Subcutaneous abdominal adipose tissue (tissue), 5 donors: ENCODE measurements around the gene AJAP1.

ENCODE experiments used
- H3K27ac ChIP-seq: one replicate; pipeline ENCODE4 v1.7.0; 2013; ENCODE audit warnings: low read depth, mild to moderate bottlenecking, inconsistent platforms, low read length, moderate library complexity
- H3K27me3 ChIP-seq, 5 donors: one replicate each; pipeline ENCODE4 v1.7.0; 2013; ENCODE audit warnings: low read length in 5 of 5, inconsistent platforms in 1 of 5; ENCODE audit not compliant: control insufficient read depth in 5 of 5, insufficient read depth in 4 of 5
- H3K36me3 ChIP-seq, 5 donors: one replicate each; pipeline ENCODE4 v1.7.0; 2013; ENCODE audit warnings: low read length in 5 of 5; ENCODE audit not compliant: control insufficient read depth in 5 of 5, insufficient read depth in 5 of 5
- H3K4me1 ChIP-seq, 5 donors: one replicate each; pipeline ENCODE4 v1.7.0; 2013; ENCODE audit warnings: low read length in 5 of 5, mild to moderate bottlenecking in 3 of 5, moderate library complexity in 1 of 5; ENCODE audit not compliant: control insufficient read depth in 5 of 5, insufficient read depth in 5 of 5
- H3K4me3 ChIP-seq, 5 donors: one replicate each; pipeline ENCODE4 v1.7.0; 2013; ENCODE audit warnings: low read length in 5 of 5, low read depth in 1 of 5
- H3K9ac ChIP-seq, 5 donors: one replicate each; pipeline ENCODE4 v1.7.0; 2013; ENCODE audit warnings: low read length in 5 of 5, mild to moderate bottlenecking in 4 of 5, moderate library complexity in 3 of 5
- H3K9me3 ChIP-seq, 5 donors: one replicate each; pipeline ENCODE4 v1.7.0; 2013; ENCODE audit warnings: low read length in 5 of 5; ENCODE audit not compliant: control insufficient read depth in 5 of 5
- donor health status: healthy.
- donor health status: healthy.
- donor health status: healthy.
- donor health status: healthy.
- donor health status: healthy.

AJAP1 gene

DNA sequence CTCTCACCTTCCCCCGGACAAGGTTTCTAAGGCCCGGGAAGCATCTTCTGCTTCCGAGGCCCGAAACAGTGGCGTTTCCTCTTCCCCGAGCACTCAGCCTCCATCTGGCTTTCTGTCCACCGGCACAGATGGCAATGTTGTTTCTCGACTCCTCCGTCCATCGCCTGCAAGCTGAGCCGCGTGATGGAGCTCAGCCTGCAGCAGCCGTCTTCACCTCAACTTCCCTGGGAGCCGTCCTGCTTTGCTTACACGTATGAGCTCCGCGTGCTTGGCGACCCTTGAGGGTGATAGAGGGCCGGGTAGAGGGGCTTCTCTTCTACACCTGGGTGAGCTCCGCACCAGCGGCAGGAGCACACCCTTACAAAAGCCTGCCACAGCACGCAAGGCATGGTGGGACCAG lies 80.4 kb downstream of the AJAP1 start:
- Histone ChIP-seq H3K27me3 (peaks cover 6 to 48% (median 26%) of the 10 kb centered on the region in 5 donors), H3K36me3 (no peaks in the 10 kb centered on the region), H3K4me3 (no peak overlapping the region), H3K9ac (no peak overlapping the region), H3K4me1 (peaks cover 0 to 5% (median 0%) of the 10 kb centered on the region in 5 donors), H3K9me3 (peaks cover 0 to 11% (median 7%) of the 10 kb centered on the region in 5 donors), H3K27ac (no peak overlapping the region)

DNA sequence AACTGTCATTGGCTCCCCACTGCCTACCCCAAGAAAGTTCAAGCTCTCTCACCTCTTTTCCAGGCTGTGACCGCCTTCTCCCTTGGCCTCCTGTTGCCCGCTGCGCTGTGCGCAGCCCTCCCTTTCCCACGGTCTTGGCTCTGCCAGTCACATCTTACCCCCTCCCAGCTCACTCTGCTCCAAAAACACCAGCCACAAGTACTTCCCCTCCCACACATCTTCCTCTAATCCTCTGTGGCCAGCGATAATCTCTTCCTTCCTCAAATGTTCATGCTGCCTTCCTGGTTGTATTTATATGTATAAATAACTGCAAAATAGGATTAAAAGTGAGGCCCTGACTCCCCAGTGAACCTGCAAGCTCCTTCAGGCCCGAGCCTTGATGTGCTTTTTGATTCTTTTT lies 81.8 kb downstream of the AJAP1 start:
- no peaks in the 10 kb centered on the region for H3K36me3 ChIP-seq
- H3K4me1 ChIP-seq: peaks cover 0 to 5% (median 0%) of the 10 kb centered on the region in 5 donors
- H3K9ac ChIP-seq: no peak overlapping the region
- no peak overlapping the region for H3K4me3 ChIP-seq
- H3K27me3 ChIP-seq: peaks cover 6 to 49% (median 28%) of the 10 kb centered on the region in 5 donors
- no peak overlapping the region for H3K27ac ChIP-seq
- H3K9me3 ChIP-seq: peaks cover 0 to 11% (median 7%) of the 10 kb centered on the region in 5 donors

DNA sequence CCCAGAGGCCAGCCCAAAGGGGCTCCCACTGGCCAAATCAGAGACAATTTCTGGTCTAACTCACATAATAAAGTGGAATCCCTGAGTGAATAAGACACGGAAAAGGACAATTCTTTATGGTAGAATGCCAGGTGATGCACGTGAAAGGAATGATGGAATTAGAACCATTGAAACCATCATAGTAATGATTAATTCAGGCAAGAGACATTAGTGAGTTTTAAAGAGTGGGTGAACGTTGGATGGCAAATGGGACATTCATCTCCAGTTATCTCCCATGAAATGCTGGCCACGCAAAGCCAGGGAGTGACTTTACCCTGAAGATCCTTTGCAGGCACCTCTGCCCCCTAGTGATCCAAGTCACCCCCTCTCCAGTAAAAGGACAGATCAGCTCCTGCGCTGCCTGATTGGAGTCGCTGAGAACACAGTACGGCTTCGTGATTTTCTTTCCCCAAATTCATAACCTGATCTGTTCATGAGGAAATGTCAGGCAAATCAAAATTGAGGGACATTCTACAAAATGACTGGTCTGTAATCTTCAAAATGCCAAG lies 87.5 kb downstream of the AJAP1 start:
- Histone ChIP-seq H3K36me3 (no peaks in the 10 kb centered on the region), H3K27ac (no peak overlapping the region), H3K4me3 (no peak overlapping the region), H3K9ac (no peak overlapping the region), H3K4me1 (no peaks in the 10 kb centered on the region), H3K9me3 (peaks cover 0 to 11% (median 7%) of the 10 kb centered on the region in 5 donors), H3K27me3 (peaks cover 0 to 24% (median 13%) of the 10 kb centered on the region in 5 donors)

DNA sequence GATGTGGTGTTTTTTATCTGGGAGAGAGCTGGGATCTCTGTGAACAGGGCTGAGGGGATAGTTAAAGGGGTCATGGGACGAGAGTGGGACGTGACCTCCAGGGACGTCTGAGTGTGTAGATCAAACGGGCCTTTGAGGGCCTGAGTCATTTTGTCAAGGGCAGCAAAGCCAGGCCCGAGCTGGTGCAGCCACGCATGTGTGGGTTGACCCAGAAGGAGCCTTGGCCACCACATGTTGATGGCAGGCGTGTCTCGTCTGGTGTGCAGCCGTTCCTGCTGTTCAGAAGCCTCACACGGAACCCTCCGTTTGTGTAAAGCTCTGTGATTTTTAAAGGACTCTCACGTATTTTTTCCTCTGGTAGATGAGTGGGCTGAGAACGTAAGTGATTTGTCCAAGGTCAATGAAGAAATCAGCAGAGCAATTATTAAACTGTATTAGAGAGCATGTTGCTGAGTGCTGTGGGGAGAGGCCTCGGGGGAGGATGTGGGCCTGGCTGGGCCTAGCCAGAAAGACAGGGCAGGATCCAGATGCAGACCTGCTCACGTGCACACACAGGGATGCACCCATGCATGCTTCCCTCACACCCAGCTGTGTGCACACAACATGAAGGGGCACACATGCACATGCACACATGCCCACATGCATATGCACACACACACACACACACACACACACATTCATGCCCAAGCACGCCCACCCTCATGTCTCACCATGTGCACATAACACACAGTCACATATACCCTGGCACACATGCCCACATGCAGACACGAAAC lies 89.8 kb downstream of the AJAP1 start:
- peaks cover 0 to 13% (median 12%) of the 10 kb centered on the region in 5 donors for H3K27me3 ChIP-seq
- no peaks in the 10 kb centered on the region for H3K36me3 ChIP-seq
- H3K4me1 ChIP-seq: no peaks in the 10 kb centered on the region
- H3K9me3 ChIP-seq: peaks cover 0 to under 1% (median 0%) of the 10 kb centered on the region in 5 donors
- H3K4me3 ChIP-seq: no peak overlapping the region
- no peak overlapping the region for H3K9ac ChIP-seq
- no peak overlapping the region for H3K27ac ChIP-seq

DNA sequence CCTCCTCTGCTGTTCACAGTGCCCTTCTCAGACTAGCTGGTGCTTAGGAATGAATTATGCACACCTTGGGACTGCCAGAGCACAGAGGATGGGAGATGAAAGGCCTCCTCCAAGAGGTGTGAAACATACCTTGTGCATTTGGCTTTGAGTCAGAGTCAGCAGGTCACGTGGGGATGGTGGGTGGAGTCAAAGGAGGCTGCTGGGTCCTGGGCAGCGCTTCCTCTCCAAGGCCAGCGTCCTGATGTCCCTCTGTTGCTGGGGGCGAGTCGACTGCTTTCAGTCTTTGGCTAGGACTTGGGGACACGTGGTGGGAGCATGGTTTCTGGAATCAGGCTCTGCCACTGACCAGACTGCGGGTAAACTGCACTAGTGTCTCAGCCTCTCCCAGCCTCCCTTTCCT lies 91.2 kb downstream of the AJAP1 start:
- Histone ChIP-seq H3K27ac (no peak overlapping the region), H3K36me3 (no peaks in the 10 kb centered on the region), H3K27me3 (peaks cover 2 to 18% (median 12%) of the 10 kb centered on the region in 5 donors), H3K4me1 (no peaks in the 10 kb centered on the region), H3K4me3 (no peak overlapping the region), H3K9me3 (no peaks in the 10 kb centered on the region), H3K9ac (no peak overlapping the region)

DNA sequence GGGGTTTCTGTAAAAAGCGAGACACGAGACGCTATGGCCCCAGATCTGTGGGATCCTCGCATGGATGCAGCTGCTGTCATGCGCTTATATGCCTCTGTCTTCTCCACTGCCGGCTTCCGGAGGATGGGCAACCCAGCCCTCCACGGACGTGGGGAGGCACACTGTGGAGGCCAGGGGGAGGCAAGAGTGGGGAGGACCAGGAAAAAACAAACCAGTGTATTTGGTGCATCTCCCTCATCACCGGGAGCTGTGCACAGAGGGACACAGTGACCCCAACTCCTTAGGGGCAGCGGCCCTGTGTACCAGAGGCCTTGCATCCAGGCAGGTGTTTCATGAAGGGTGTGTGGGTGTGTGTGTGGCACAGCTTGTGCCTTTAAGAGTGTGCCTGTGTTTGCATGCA lies 95.0 kb downstream of the AJAP1 start:
- Histone ChIP-seq H3K9me3 (peaks cover 0 to 8% (median 7%) of the 10 kb centered on the region in 5 donors), H3K27ac (no peak overlapping the region), H3K4me3 (no peak overlapping the region), H3K9ac (no peak overlapping the region), H3K27me3 (peaks cover 4 to 14% (median 8%) of the 10 kb centered on the region in 5 donors), H3K36me3 (no peaks in the 10 kb centered on the region), H3K4me1 (no peaks in the 10 kb centered on the region)

DNA sequence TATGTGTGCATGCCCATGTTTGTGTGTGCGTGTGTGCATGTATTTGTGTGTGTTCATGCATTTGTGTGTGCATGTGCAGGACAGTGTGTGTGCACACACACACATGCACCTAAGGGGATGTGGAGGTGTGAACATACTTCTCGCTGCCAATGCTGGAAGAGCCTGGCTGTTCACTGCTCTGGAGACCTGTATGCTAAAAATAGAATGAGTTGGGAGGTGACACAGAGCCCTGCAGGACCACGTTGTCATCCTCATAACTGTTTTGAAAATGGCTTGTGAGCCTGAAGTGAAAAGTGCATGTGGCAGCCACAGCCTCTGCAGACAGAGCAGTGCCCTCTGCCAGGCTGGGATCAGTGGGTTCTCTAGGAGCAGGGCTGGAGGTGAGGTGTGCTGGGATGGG lies 95.8 kb downstream of the AJAP1 start:
- H3K9ac ChIP-seq: no peak overlapping the region
- H3K4me1 ChIP-seq: no peaks in the 10 kb centered on the region
- peaks cover 0 to 12% (median 11%) of the 10 kb centered on the region in 5 donors for H3K9me3 ChIP-seq
- no peak overlapping the region for H3K4me3 ChIP-seq
- no peak overlapping the region for H3K27ac ChIP-seq
- H3K36me3 ChIP-seq: no peaks in the 10 kb centered on the region
- H3K27me3 ChIP-seq: peaks cover 4 to 12% (median 8%) of the 10 kb centered on the region in 5 donors

DNA sequence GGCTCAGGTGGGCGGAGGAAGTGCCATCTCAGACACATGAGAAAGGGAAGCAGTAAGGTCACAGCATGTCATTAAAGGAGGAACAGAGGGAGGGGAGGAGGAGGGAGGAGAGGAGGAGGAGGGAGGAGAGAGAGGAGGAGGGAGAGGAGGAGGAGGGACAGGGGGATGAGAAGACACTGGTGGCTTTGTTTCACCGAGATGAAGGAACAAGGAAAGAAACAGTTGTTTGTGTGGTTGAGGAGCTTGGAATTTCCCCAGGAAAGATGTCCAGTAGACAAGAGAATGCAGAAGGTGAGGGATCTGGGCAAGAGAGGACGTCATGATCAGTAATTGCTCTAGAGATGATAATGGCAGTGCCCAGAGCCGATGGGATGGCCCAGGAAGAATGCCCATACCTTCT lies 97.7 kb downstream of the AJAP1 start:
- peaks cover 0 to 12% (median 11%) of the 10 kb centered on the region in 5 donors for H3K9me3 ChIP-seq
- H3K9ac ChIP-seq: no peak overlapping the region
- peaks cover 4 to 15% (median 9%) of the 10 kb centered on the region in 5 donors for H3K27me3 ChIP-seq
- H3K4me1 ChIP-seq: no peaks in the 10 kb centered on the region
- no peak overlapping the region for H3K4me3 ChIP-seq
- no peak overlapping the region for H3K27ac ChIP-seq
- no peaks in the 10 kb centered on the region for H3K36me3 ChIP-seq

DNA sequence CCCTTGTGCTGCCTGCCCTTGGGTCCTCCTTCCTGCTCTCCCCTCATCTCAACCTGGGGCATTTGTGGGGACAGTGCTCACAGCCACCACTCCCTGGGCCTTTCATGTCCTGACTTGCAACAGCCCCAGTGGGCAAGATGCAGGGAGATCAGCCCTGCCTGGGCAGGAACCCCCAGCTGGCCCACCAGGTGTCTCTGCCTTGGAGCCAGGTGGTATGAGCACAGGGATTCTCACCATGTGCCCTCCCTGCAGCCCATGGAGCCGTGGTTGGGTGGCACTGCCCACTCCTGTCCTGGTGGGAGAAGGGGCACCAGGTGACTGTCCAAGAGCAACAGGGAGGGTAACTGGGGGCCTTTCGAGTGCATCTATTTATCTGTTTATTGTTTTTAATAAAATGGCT lies 100.4 kb downstream of the AJAP1 start:
- Histone ChIP-seq H3K9ac (no peak overlapping the region), H3K4me1 (no peaks in the 10 kb centered on the region), H3K9me3 (peaks cover 0 to 17% (median 15%) of the 10 kb centered on the region in 5 donors), H3K36me3 (no peaks in the 10 kb centered on the region), H3K4me3 (no peak overlapping the region), H3K27me3 (peaks cover 3 to 12% (median 10%) of the 10 kb centered on the region in 5 donors), H3K27ac (no peak overlapping the region)

DNA sequence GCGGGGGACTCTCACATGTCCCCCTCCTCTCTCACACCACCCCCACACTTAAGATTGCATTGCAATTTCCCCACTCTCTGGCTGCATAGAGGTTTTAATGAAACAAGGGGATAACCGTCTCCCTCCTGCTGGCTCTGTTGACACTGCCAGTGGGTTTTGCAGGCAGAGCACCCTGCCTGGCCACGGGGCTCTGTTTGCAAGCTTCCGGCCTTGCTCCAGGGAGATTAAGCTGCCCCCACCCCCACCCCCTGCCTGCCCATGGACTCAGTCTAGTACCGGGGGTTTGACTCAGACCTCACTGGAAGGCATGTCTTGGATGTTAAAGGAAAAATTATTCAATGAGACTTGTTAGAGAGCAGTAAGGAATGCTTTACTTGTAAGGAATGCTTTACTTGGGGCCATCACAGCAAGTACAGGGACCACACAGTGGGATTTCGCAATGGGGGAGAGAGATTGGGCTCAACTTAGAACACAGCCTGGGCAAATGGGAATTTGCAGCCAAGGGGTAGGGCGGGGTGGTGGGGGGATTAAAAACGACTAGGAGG lies 101.0 kb downstream of the AJAP1 start:
- Histone ChIP-seq H3K27ac (no peak overlapping the region), H3K9ac (no peak overlapping the region), H3K4me1 (no peaks in the 10 kb centered on the region), H3K27me3 (peaks cover 3 to 12% (median 10%) of the 10 kb centered on the region in 5 donors), H3K9me3 (peaks cover 0 to 17% (median 15%) of the 10 kb centered on the region in 5 donors), H3K4me3 (no peak overlapping the region), H3K36me3 (no peaks in the 10 kb centered on the region)
